IMR-90 (cell line): ENCODE data around the gene ERG. TPM values are rescaled to one million over a fixed set of nuclear protein-coding genes. Genes with fewer than 3 reads are reported as not detected.

ENCODE experiments used
- ATAC-seq: fragments of 200-7000 bp; cut with Tn5 transposase; 2 replicates; pipeline ENCODE4 v1.9.1; 2020; ENCODE audit warnings: low read depth, mild to moderate bottlenecking, moderate library complexity
- BruUV-seq: library from RNA; stranded (reverse); fragments of 400-500 nt; replicated peaks from 2 replicates; lab custom pipeline; 2021; lab: Mats Ljungman, UMichigan
- CTCF ChIA-PET: fragments of 300-600 bp; formaldehyde crosslinking; extraction: SDS; loops from one replicate; lab custom pipeline; 2021; ENCODE audit warnings: antibody characterized with exemption; lab: Yijun Ruan, JAX
- POLR2A ChIA-PET: fragments of 300-600 bp; sonication (Branson Sonifier 250); formaldehyde crosslinking; loops from one replicate; lab custom pipeline; 2022; ENCODE audit warnings: antibody characterized with exemption; ENCODE audit not compliant: unreplicated experiment; lab: Charles Lee
- DNase-seq: peaks from one replicate; pipeline ENCODE4 v3.0.0; 2013
- H2AFZ ChIP-seq: replicated peaks from 2 replicates; pipeline ENCODE3; 2013; ENCODE audit warnings: low read length, mild to moderate bottlenecking; ENCODE audit not compliant: poor library complexity
- H2AK5ac ChIP-seq: 2 replicates; pipeline ENCODE4 v1.6.1; 2013; ENCODE audit warnings: low read depth, low read length, inconsistent platforms
- H2AK9ac ChIP-seq: replicated peaks from 2 replicates; pipeline ENCODE3; 2013; ENCODE audit warnings: mild to moderate bottlenecking, low read depth, low read length, moderate library complexity; ENCODE audit not compliant: poor library complexity
- H2BK120ac ChIP-seq: 2 replicates; pipeline ENCODE4 v1.6.1; 2013; ENCODE audit warnings: low read depth, low read length, inconsistent platforms
- H2BK15ac ChIP-seq: 3 replicates; pipeline ENCODE4 v1.6.1; 2013; ENCODE audit warnings: low read depth, low read length, inconsistent platforms
- H2BK20ac ChIP-seq: 2 replicates; pipeline ENCODE4 v1.6.1; 2013; ENCODE audit warnings: low read depth, mild to moderate bottlenecking, inconsistent platforms, low read length, moderate library complexity
- H2BK5ac ChIP-seq: 2 replicates; pipeline ENCODE4 v1.6.1; 2013; ENCODE audit warnings: mild to moderate bottlenecking, low read depth, low read length, inconsistent platforms; ENCODE audit not compliant: poor library complexity, severe bottlenecking
- H3K14ac ChIP-seq: replicated peaks from 2 replicates; pipeline ENCODE4 v1.6.1; 2013; ENCODE audit warnings: low read depth, low read length, inconsistent platforms
- H3K18ac ChIP-seq: 2 replicates; pipeline ENCODE4 v1.6.1; 2013; ENCODE audit warnings: low read depth, low read length, control low read depth
- H3K23ac ChIP-seq: 2 replicates; pipeline ENCODE4 v1.6.1; 2013; ENCODE audit warnings: low read depth, low read length, inconsistent platforms
- H3K27ac ChIP-seq: 2 replicates; pipeline ENCODE4 v1.5.1; 2013; ENCODE audit warnings: mild to moderate bottlenecking, control low read depth, low read length; ENCODE audit not compliant: insufficient read depth
- H3K27me3 ChIP-seq: 2 replicates; pipeline ENCODE4 v1.6.1; 2013; ENCODE audit warnings: low read length; ENCODE audit not compliant: control insufficient read depth, insufficient read depth
- H3K36me3 ChIP-seq: 2 replicates; pipeline ENCODE4 v1.6.1; 2013; ENCODE audit warnings: low read length, mixed read lengths; ENCODE audit not compliant: control insufficient read depth, insufficient read depth
- H3K4ac ChIP-seq: 2 replicates; pipeline ENCODE4 v1.6.1; 2013; ENCODE audit warnings: low read depth, low read length, inconsistent platforms
- H3K4me1 ChIP-seq: 2 replicates; pipeline ENCODE4 v1.6.1; 2013; ENCODE audit warnings: low read length, mixed read lengths; ENCODE audit not compliant: control insufficient read depth, insufficient read depth
- H3K4me2 ChIP-seq: 2 replicates; pipeline ENCODE4 v1.6.1; 2013; ENCODE audit warnings: low read depth, mild to moderate bottlenecking, control low read depth, low read length, moderate library complexity
- H3K4me3 ChIP-seq: 2 replicates; pipeline ENCODE4 v1.5.1; 2013; ENCODE audit warnings: low read depth, mild to moderate bottlenecking, control low read depth, low read length, moderate library complexity; ENCODE audit not compliant: insufficient read depth
- H3K56ac ChIP-seq: 2 replicates; pipeline ENCODE4 v1.6.1; 2013; ENCODE audit warnings: low read length, inconsistent platforms; ENCODE audit not compliant: insufficient read depth; ENCODE audit errors: extremely low read depth
- H3K79me1 ChIP-seq, 2 experiments: 2 replicates each; pipeline ENCODE4 v1.6.1; 2013; ENCODE audit warnings: low read length in 2 of 2, inconsistent platforms in 1 of 2, low read depth in 1 of 2
- H3K9ac ChIP-seq: 2 replicates; pipeline ENCODE4 v1.6.1; 2013; ENCODE audit warnings: low read depth, low read length, control low read depth
- H3K9me1 ChIP-seq: 2 replicates; pipeline ENCODE4 v1.6.1; 2013; ENCODE audit warnings: low read length, inconsistent platforms; ENCODE audit not compliant: insufficient read depth
- H3K9me3 ChIP-seq: 2 replicates; pipeline ENCODE4 v1.6.1; 2013; ENCODE audit warnings: low read length; ENCODE audit not compliant: control insufficient read depth, insufficient read depth
- H4K20me1 ChIP-seq: 2 replicates; pipeline ENCODE4 v1.6.1; 2013; ENCODE audit warnings: low read length, inconsistent platforms; ENCODE audit not compliant: insufficient read depth
- H4K5ac ChIP-seq: 2 replicates; pipeline ENCODE4 v1.6.1; 2013; ENCODE audit warnings: mild to moderate bottlenecking, low read depth, low read length, control low read depth
- H4K8ac ChIP-seq, 2 experiments: 2 replicates each; pipeline ENCODE4 v1.6.1; 2013; ENCODE audit warnings: low read depth in 2 of 2, low read length in 2 of 2, control low read depth in 1 of 2, inconsistent platforms in 1 of 2
- H4K91ac ChIP-seq: 2 replicates; pipeline ENCODE4 v1.6.1; 2013; ENCODE audit warnings: low read depth, low read length, inconsistent platforms; ENCODE audit not compliant: insufficient read depth
- BHLHE40 ChIP-seq: fragments of 150-350 bp; IDR thresholded peaks from 2 replicates; pipeline ENCODE4 v1.6.1; 2016; ENCODE audit warnings: mild to moderate bottlenecking, low read depth, low read length
- CEBPB ChIP-seq: IDR thresholded peaks from 2 replicates; pipeline ENCODE4 v1.6.1; 2012; ENCODE audit warnings: low read depth, low read length, improper control_type of control experiment
- CHD1 ChIP-seq: IDR thresholded peaks from 2 replicates; pipeline ENCODE4 v1.6.1; 2012; ENCODE audit warnings: low read depth, low read length, improper control_type of control experiment
- CTCF ChIP-seq: conservative IDR thresholded peaks from 2 replicates; pipeline ENCODE4 v1.5.1; 2012; ENCODE audit warnings: mild to moderate bottlenecking, low read depth, low read length, improper control_type of control experiment
- ELK1 ChIP-seq: fragments of 150-350 bp; IDR thresholded peaks from 2 replicates; pipeline ENCODE4 v1.6.1; 2016; ENCODE audit warnings: low read depth, mild to moderate bottlenecking, low read length, moderate library complexity, borderline replicate concordance
- FOS ChIP-seq: fragments of 150-350 bp; IDR thresholded peaks from 2 replicates; pipeline ENCODE4 v1.6.1; 2016; ENCODE audit warnings: low read depth, low read length
- MAZ ChIP-seq: IDR thresholded peaks from 2 replicates; pipeline ENCODE4 v1.6.1; 2012; ENCODE audit warnings: low read depth, mild to moderate bottlenecking, low read length, improper control_type of control experiment, moderate library complexity, borderline replicate concordance
- MXI1 ChIP-seq: IDR thresholded peaks from 2 replicates; pipeline ENCODE4 v1.6.1; 2012; ENCODE audit warnings: low read depth, mild to moderate bottlenecking, low read length, moderate library complexity, borderline replicate concordance
- POLR2A ChIP-seq: IDR thresholded peaks from 2 replicates; pipeline ENCODE4 v1.6.1; 2012; ENCODE audit warnings: mild to moderate bottlenecking, low read depth, low read length
- RAD21 ChIP-seq: IDR thresholded peaks from 2 replicates; pipeline ENCODE4 v1.6.1; 2012; ENCODE audit warnings: low read length, improper control_type of control experiment
- RCOR1 ChIP-seq: IDR thresholded peaks from 2 replicates; pipeline ENCODE4 v1.6.1; 2012; ENCODE audit warnings: mild to moderate bottlenecking, low read length, improper control_type of control experiment; ENCODE audit not compliant: insufficient replicate concordance
- SMC3 ChIP-seq: fragments of 150-350 bp; IDR thresholded peaks from 2 replicates; pipeline ENCODE4 v1.6.1; 2016; ENCODE audit warnings: low read depth, mild to moderate bottlenecking, antibody characterized with exemption, low read length, moderate library complexity
- WGBS, 2 experiments: methylation state at CpG; one replicate each; pipeline versions ENCODE4 v1.1.5 to v1.1.7; 2013; ENCODE audit warnings: missing lambda C conversion rate in 2 of 2; ENCODE audit not compliant: insufficient read length in 1 of 2; ENCODE audit errors: extremely low coverage in 2 of 2; 5-methylcytosine and 5-hydroxymethylcytosine counted together
- dilution Hi-C: fragments of 300-500 bp; cut with HindIII; formaldehyde crosslinking; loops from one replicate; pipeline ENCODE4 v1.14.3; 2018; ENCODE audit warnings: low sequenced_read_pairs; ENCODE audit not compliant: unreplicated experiment
- in situ Hi-C: fragments of 300-500 bp; cut with MboI; formaldehyde crosslinking; loops from 3 replicates; pipeline ENCODE4 v1.14.3; 2019; ENCODE audit warnings: low sequenced_read_pairs, inconsistent platforms, mixed read lengths
- intact Hi-C: fragments of 100-400 bp; cut with micrococcal nuclease; formaldehyde crosslinking; loops from 2 replicates; pipeline ENCODE4 v1.10.0; 2022
- polyA plus RNA-seq, 3 experiments: library from polyadenylated mRNA; depleted of rRNA; stranded (reverse); fragments of >200 nt; gene quantifications; 2 replicates each; pipeline ENCODE4 v1.2.3, GENCODE V29; 2012; ENCODE audit warnings: low replicate concordance in 1 of 3
- total RNA-seq: library from RNA; depleted of rRNA; stranded (reverse); fragments of >200 nt; gene quantifications from 2 replicates; pipeline ENCODE4 v1.2.3, GENCODE V29; 2012

ERG gene
- total and polyA plus RNA-seq, 2 of the 4 experiments (the other 2 are of a cell fraction): not detected

- H2BK20ac ChIP-seq: no peak overlapping the region
- H3K9ac ChIP-seq: peak overlapping the region; percentile 38; the same call in 1 of the 2 replicates
- no peak overlapping the region for H4K5ac ChIP-seq
- no peak overlapping the region for H3K4ac ChIP-seq
- no peak overlapping the region for H2BK5ac ChIP-seq
- no peak overlapping the region for H3K23ac ChIP-seq
- TF ChIP-seq POLR2A (no peak), MXI1 (no peak), CEBPB (no peak), MAZ (no peak), CTCF (no peak), FOS (no peak), SMC3 (no peak), ELK1 (no peak), RCOR1 (no peak), RAD21 (no peak), CHD1 (no peak), BHLHE40 (no peak)
- H3K27ac ChIP-seq: no peak overlapping the region
- H4K8ac ChIP-seq: no peak overlapping the region
- no peak overlapping the region for H2BK15ac ChIP-seq
- no CpG with 5 or more reads among the region's 8 CpGs for WGBS, 2 experiments
- peaks cover 6% of the 10 kb centered on the region; the same call in 1 of the 2 replicates for H3K4me1 ChIP-seq
- dilution Hi-C loops: no loop called here
- CTCF ChIA-PET: no interaction called here
- in situ Hi-C loops: no loop called here
- H3K4me2 ChIP-seq: peak overlapping the region; percentile 79
- H3K27me3 ChIP-seq: peaks cover 4% of the 10 kb centered on the region
- H4K91ac ChIP-seq: no peak overlapping the region
- H3K14ac ChIP-seq: no peak overlapping the region
- intact Hi-C loops: no loop called here
- H4K20me1 ChIP-seq: no peaks in the 10 kb centered on the region
- POLR2A ChIA-PET: no interaction called here
- no peaks in the 10 kb centered on the region for H3K9me3 ChIP-seq
- DNase-seq (peak; percentile 34), ATAC-seq (peak; percentile 72)
- H3K79me1 ChIP-seq: no peaks in the 10 kb centered on the region
- peaks cover 4% of the 10 kb centered on the region; the same call in 1 of the 2 replicates for H3K9me1 ChIP-seq
- no TSS peak for BruUV-seq
- no peak overlapping the region for H3K18ac ChIP-seq
- H2AK5ac ChIP-seq: no peak overlapping the region
- no peak overlapping the region for H2BK120ac ChIP-seq
- no peak overlapping the region for H2AFZ ChIP-seq
- no peak overlapping the region for H3K56ac ChIP-seq
- no peak overlapping the region for H2AK9ac ChIP-seq
- peak overlapping the region; percentile 22; the same call in 1 of the 2 replicates for H3K4me3 ChIP-seq
- no peaks in the 10 kb centered on the region for H3K36me3 ChIP-seq
Measured at GRCh38 chr21:38434913-38435533, 63.3 kb downstream of the ERG start.
